HG02981 (cell line): ENCODE data around the gene THAP2.
"Not testable (repeated sequence)": the region's sequence is repeated elsewhere in the genome, so short reads cannot be mapped to it uniquely, and the experiment has no call there.

Experiments used
- ATAC-seq: cut with Tn5 transposase; IDR thresholded peaks from one replicate; pipeline ENCODE4 v1.9.1; 2021; ENCODE audit warnings: mild to moderate bottlenecking, moderate library complexity; ENCODE audit not compliant: unreplicated experiment

THAP2 gene

GRCh38 chr12:71702181-71702580 is 38.1 kb downstream of the THAP2 start:
- ATAC-seq, result not testable (repeated sequence)

- no peak for ATAC-seq
Observed at GRCh38 chr12:71702590-71702989, 38.5 kb downstream of the THAP2 start.

GRCh38 chr12:71703206-71703605 is 39.1 kb downstream of the THAP2 start:
- ATAC-seq, result no peak

GRCh38 chr12:71704920-71705319 is 40.8 kb downstream of the THAP2 start:
- no peak for ATAC-seq

GRCh38 chr12:71708658-71709057 is 44.6 kb downstream of the THAP2 start:
- ATAC-seq, result no peak

GRCh38 chr12:71710276-71711125 is 46.4 kb downstream of the THAP2 start:
- no peak for ATAC-seq

- ATAC-seq, result no peak
Observed at GRCh38 chr12:71718611-71719010, 54.5 kb downstream of the THAP2 start.

- no peak for ATAC-seq
Observed at GRCh38 chr12:71719647-71720370, 55.7 kb downstream of the THAP2 start.

GRCh38 chr12:71721783-71722505 is 57.8 kb downstream of the THAP2 start:
- ATAC-seq, result no peak

- no peak for ATAC-seq
Observed at GRCh38 chr12:71725011-71725410, 60.9 kb downstream of the THAP2 start.

- ATAC-seq, result no peak
Observed at GRCh38 chr12:71726548-71726947, 62.4 kb downstream of the THAP2 start.

GRCh38 chr12:71727958-71728357 is 63.9 kb downstream of the THAP2 start:
- no peak for ATAC-seq
